CD4-positive, alpha-beta T cell treated with Interleukin-17A for 4 hours (primary cell): ENCODE data around the gene WNT1.

Experiments used
- DNase-seq: peaks from one replicate; pipeline ENCODE4 v3.0.0-alpha.2; 2020; ENCODE audit warnings: mixed read lengths

Gene WNT1

GRCh38 chr12:49010092-49010668, 32.1 kb downstream of the WNT1 start:
- no peak for DNase-seq

GRCh38 chr12:49012739-49013138, 34.6 kb downstream of the WNT1 start:
- DNase-seq = no peak

GRCh38 chr12:49013428-49013827, 35.3 kb downstream of the WNT1 start:
- no peak for DNase-seq

- DNase-seq = no peak
Observed at GRCh38 chr12:49014547-49014946, 36.4 kb downstream of the WNT1 start.

GRCh38 chr12:49015196-49015595, 37.1 kb downstream of the WNT1 start:
- no peak for DNase-seq

- DNase-seq = peak; percentile 14
Observed at GRCh38 chr12:49017891-49018260, 39.8 kb downstream of the WNT1 start.

GRCh38 chr12:49018261-49019119, 40.4 kb downstream of the WNT1 start, which contains the start of gene PRKAG1:
Gene PRKAG1 (minus strand): TSS chr12:49018776. CDS start chr12:49018740, 36 bp downstream.
- DNase-seq = peak; percentile 97

GRCh38 chr12:49019120-49019430, 41.0 kb downstream of the WNT1 start:
- DNase-seq = no peak

- DNase-seq = peak; percentile 32
Observed at GRCh38 chr12:49019443-49020324, 41.6 kb downstream of the WNT1 start.

GRCh38 chr12:49020441-49020840, 42.3 kb downstream of the WNT1 start:
- no peak for DNase-seq

- DNase-seq = no peak
Observed at GRCh38 chr12:49021292-49021915, 43.3 kb downstream of the WNT1 start.

GRCh38 chr12:49022558-49023178, 44.5 kb downstream of the WNT1 start:
- no peak for DNase-seq

- no peak for DNase-seq
Observed at GRCh38 chr12:49023812-49024211, 45.7 kb downstream of the WNT1 start.

GRCh38 chr12:49024543-49024942, 46.4 kb downstream of the WNT1 start:
- DNase-seq = no peak

- DNase-seq = no peak
Observed at GRCh38 chr12:49025463-49025862, 47.3 kb downstream of the WNT1 start.

- DNase-seq = no peak
Observed at GRCh38 chr12:49026101-49026500, 48.0 kb downstream of the WNT1 start.

GRCh38 chr12:49026678-49027480, 48.8 kb downstream of the WNT1 start:
- no peak for DNase-seq

GRCh38 chr12:49027846-49028555, 49.9 kb downstream of the WNT1 start:
- DNase-seq = no peak

GRCh38 chr12:49028666-49029275, 50.6 kb downstream of the WNT1 start:
- no peak for DNase-seq

- DNase-seq = no peak
Observed at GRCh38 chr12:49030119-49030518, 52.0 kb downstream of the WNT1 start.
